HG02642 (cell line): ENCODE measurements around the gene ADAP2.
"Not testable (repeated sequence)": the region's sequence is repeated elsewhere in the genome, so short reads cannot be mapped to it uniquely, and the experiment has no call there.

Experiments
- ATAC-seq: cut with Tn5 transposase; IDR thresholded peaks from one replicate; pipeline ENCODE4 v1.9.1; 2021; ENCODE audit warnings: mild to moderate bottlenecking; ENCODE audit not compliant: unreplicated experiment, poor library complexity

The ADAP2 gene

GRCh38 chr17:30965686-30966085 is 43.9 kb downstream of the ADAP2 start:
- ATAC-seq: no peak

GRCh38 chr17:30967911-30968310 is 46.2 kb downstream of the ADAP2 start:
- not testable (repeated sequence) for ATAC-seq

GRCh38 chr17:30969989-30970830 is 48.5 kb downstream of the ADAP2 start:
- ATAC-seq: peak; percentile 22

GRCh38 chr17:30970831-30971567 is 49.3 kb downstream of the ADAP2 start, which contains the start of gene RNF135:
RNF135 (plus strand) TSS chr17:30971039; CDS start chr17:30971074, 35 bp downstream.
- ATAC-seq: peak; percentile 71

- ATAC-seq: no peak
Observed at GRCh38 chr17:30975042-30975820, 53.5 kb downstream of the ADAP2 start.

- ATAC-seq: not testable (repeated sequence)
Observed at GRCh38 chr17:30979919-30980318, 58.2 kb downstream of the ADAP2 start.

GRCh38 chr17:30981531-30982519 is 60.1 kb downstream of the ADAP2 start:
- ATAC-seq: no peak

GRCh38 chr17:30982855-30983254 is 61.1 kb downstream of the ADAP2 start:
- no peak for ATAC-seq

- ATAC-seq: no peak
Observed at GRCh38 chr17:30990458-30990857, 68.7 kb downstream of the ADAP2 start.

GRCh38 chr17:30992551-30992950 is 70.8 kb downstream of the ADAP2 start:
- ATAC-seq: no peak

- ATAC-seq: no peak
Observed at GRCh38 chr17:30995347-30995746, 73.6 kb downstream of the ADAP2 start.

- no peak for ATAC-seq
Observed at GRCh38 chr17:30996486-30996885, 74.7 kb downstream of the ADAP2 start.

- no peak for ATAC-seq
Observed at GRCh38 chr17:30997270-30997669, 75.5 kb downstream of the ADAP2 start.

- no peak for ATAC-seq
Observed at GRCh38 chr17:30997842-30998241, 76.1 kb downstream of the ADAP2 start.

- no peak for ATAC-seq
Observed at GRCh38 chr17:31002047-31002446, 80.3 kb downstream of the ADAP2 start.

- ATAC-seq: no peak
Observed at GRCh38 chr17:31003225-31003866, 81.6 kb downstream of the ADAP2 start.

GRCh38 chr17:31004160-31004559 is 82.4 kb downstream of the ADAP2 start:
- no peak for ATAC-seq

- ATAC-seq: no peak
Observed at GRCh38 chr17:31007695-31008373, 86.1 kb downstream of the ADAP2 start.
